ENCODE measurements around the gene ADARB1.

The ADARB1 gene

GRCh38 chr21:45048026-45048698, 26.2 kb upstream of the ADARB1 start:
- DNase-seq (ENCODE audit: low read depth), result no peak

GRCh38 chr21:45048968-45049367, 25.4 kb upstream of the ADARB1 start:
- H3K4me3 ChIP-seq (replicated peaks; ENCODE audit: low read depth, low read length), result no peak overlapping the region
- TF ChIP-seq CTCF (IDR thresholded peaks at IDR 0.05; ENCODE audit: low read length, missing control alignments), result no peak
- no peak for DNase-seq (ENCODE audit: low read depth)

More at GRCh38 chr21:45048026-45048698, 26.2 kb upstream of the ADARB1 start:
- no peak for TF ChIP-seq CTCF (IDR thresholded peaks at IDR 0.05; ENCODE audit: low read length, missing control alignments)
- no peak overlapping the region for H3K4me3 ChIP-seq (replicated peaks; ENCODE audit: low read depth, low read length)

- no peak for DNase-seq (ENCODE audit: low read depth)
- TF ChIP-seq CTCF (IDR thresholded peaks at IDR 0.05; ENCODE audit: low read length, missing control alignments), result no peak
- no peak overlapping the region for H3K4me3 ChIP-seq (replicated peaks; ENCODE audit: low read depth, low read length)
Observed at GRCh38 chr21:45049714-45050344, 24.6 kb upstream of the ADARB1 start.

- peak; percentile 18 for DNase-seq (ENCODE audit: low read depth)
Observed at GRCh38 chr21:45050345-45050796, 24.0 kb upstream of the ADARB1 start.

GRCh38 chr21:45050797-45051489, 23.4 kb upstream of the ADARB1 start:
- H3K4me3 ChIP-seq (replicated peaks; ENCODE audit: low read depth, low read length), result no peak overlapping the region
- DNase-seq (ENCODE audit: low read depth), result peak; percentile 90
- TF ChIP-seq CTCF (IDR thresholded peaks at IDR 0.05; ENCODE audit: low read length, missing control alignments), result no peak

More at GRCh38 chr21:45050345-45050796, 24.0 kb upstream of the ADARB1 start:
- no peak for TF ChIP-seq CTCF (IDR thresholded peaks at IDR 0.05; ENCODE audit: low read length, missing control alignments)
- no peak overlapping the region for H3K4me3 ChIP-seq (replicated peaks; ENCODE audit: low read depth, low read length)

- TF ChIP-seq CTCF (IDR thresholded peaks at IDR 0.05; ENCODE audit: low read length, missing control alignments), result no peak
- DNase-seq (ENCODE audit: low read depth), result no peak
- no peak overlapping the region for H3K4me3 ChIP-seq (replicated peaks; ENCODE audit: low read depth, low read length)
Observed at GRCh38 chr21:45051580-45052434, 22.6 kb upstream of the ADARB1 start.
